ENCODE results near the gene SFTA2.

GRCh38 chr6:30955367-30956042 lies 23.5 kb upstream of the SFTA2 start:
- no peak for TF ChIP-seq CTCF (IDR thresholded peaks at IDR 0.05; ENCODE audit: insufficient read depth, low read length)
- TF ChIP-seq POLR2AphosphoS5 (IDR thresholded peaks at IDR 0.05; ENCODE audit: low read depth): peak; percentile 21; the same call in 1 of the 2 replicates
- TF ChIP-seq GABPA (IDR thresholded peaks at IDR 0.05; ENCODE audit: low read depth): peak; percentile 84
